ENCODE results near the gene CNKSR2.

GRCh38 chrX:21376636-21377035 lies 2.4 kb downstream of the CNKSR2 start:
- no peak for TF ChIP-seq CTCF (IDR thresholded peaks at IDR 0.05; ENCODE audit: low read depth, low read length)
- no peak for TF ChIP-seq EZH2phosphoT487 (IDR thresholded peaks at IDR 0.05; ENCODE audit: low read depth)

Data from OCI-LY3 (cell line).